Ammon's horn (tissue), 1 donor: ENCODE results near the gene ENPP1.

Experiments
- DNase-seq: peaks from one replicate; pipeline ENCODE4 v3.0.0-alpha.2; 2016; ENCODE audit warnings: low spot score

ENPP1 gene

DNA sequence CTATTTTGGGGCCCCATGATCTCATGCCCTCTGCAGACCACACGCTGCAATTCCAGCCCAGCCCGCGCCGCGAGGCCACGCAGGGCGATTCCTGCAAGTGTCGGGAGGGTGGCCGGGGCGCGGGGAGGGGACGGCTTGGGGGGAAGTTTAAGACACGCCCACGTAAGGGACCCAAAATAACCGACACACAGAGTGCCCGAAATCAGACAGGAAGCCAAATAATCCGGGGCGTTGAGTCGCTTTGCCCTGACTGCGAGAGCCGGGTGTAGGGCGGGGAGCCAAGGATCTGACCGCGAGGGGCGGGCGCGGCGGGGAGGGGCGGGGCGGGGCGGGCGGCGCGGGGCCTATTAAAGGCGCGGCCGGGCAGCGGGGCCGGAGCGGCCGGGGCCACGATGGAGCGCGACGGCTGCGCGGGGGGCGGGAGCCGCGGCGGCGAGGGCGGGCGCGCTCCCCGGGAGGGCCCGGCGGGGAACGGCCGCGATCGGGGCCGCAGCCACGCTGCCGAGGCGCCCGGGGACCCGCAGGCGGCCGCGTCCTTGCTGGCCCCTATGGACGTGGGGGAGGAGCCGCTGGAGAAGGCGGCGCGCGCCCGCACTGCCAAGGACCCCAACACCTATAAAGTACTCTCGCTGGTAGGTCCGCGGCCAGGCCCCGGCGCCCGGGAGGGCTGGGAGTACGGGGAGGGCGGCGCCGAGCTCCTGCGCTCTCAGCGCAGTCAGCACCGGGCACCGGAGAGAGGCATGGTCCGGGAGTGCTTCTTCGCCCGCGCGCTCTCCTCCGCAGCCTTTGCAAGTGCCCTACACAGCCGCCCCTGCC lies at the start of gene ENPP1:
Gene ENPP1 (plus strand): TSS at position 377 of the 816 bp plus-strand sequence. CDS start 16 bp downstream, at position 393.
- DNase-seq, result peak; percentile 89

DNA sequence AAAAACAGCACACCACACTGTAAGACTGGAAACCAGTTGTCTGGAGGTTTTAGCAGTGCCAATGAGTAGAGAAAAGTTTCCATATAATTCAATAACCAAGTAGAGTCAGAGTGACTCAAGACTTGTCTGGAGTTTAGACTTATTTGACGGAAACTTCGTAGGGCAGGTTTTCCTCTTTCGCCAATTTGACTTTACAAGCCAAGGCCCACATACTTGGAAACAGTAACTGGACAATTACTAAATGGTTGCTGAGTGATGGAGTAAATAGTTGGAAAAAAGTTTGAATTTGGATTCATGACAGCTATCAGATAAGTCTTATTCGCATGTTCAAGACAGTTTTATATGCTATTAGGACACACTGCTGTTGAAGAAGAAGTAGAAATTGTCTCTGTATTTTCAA lies 48.9 kb upstream of the ENPP1 start:
- DNase-seq, result no peak

DNA sequence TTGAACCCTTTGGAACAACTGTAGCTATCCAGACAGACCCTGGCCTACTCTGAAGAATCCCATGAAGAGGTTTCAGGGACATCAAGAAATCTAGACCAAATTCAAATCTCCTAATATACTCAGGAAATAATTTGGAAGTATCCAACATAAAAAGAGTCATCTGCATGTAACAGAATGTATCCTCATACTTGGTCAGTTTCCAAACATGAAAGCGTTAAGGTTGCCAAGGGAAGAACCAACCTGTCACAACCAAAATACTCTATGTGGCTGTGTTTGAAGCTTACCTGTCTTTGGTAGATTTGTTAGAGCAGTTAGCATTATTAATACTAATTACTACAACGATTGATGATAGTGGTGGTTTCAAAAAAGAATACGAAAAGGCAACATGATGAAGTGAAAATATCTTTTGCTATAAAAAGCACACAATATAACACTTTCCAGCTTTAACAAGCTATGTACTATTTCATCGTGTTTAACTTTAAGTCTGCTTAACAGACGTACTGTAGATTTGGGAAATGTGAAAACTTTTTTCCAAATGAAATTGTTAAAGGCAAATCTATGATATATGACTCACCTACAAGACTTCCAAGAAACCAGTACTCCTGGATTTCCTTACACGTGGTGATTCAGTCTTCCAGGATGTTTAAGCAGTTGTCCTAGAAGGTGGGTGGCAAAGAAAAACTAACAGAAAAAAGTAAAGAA lies 46.6 kb upstream of the ENPP1 start:
- DNase-seq, result no peak

DNA sequence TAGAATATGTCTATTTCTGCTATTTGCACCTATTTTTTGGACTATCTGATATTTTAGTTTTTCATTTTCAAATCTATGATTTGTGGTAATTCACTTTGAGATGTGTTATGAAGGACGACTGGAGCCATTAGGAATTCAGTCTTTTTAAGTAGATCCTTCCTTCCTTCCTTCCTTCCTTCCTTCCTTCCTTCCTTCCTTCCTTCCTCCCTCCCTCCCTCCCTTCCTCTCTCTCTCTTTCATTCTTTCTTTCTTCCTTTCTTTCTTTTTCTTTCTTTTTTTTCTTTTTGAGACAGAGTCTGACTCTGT lies 46.1 kb upstream of the ENPP1 start:
- no peak for DNase-seq

DNA sequence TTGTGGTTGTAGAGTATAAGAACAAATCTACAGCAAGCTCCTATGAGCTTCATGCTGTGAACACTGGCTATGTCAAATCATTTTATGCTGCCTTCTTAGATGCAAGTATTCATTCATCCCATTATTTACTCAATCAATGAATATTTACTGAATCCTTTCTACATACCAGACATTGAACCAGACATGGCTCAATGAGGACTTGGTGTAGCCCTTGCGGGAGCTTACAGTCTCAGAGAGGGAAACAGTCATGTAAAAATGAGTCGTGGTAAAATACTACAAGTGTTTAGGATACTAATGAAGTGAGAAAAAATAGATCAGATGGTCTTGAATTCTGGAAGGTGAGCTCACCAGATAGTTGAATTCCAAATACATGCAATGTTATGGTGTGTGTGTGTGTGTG lies 44.8 kb upstream of the ENPP1 start:
- no peak for DNase-seq

DNA sequence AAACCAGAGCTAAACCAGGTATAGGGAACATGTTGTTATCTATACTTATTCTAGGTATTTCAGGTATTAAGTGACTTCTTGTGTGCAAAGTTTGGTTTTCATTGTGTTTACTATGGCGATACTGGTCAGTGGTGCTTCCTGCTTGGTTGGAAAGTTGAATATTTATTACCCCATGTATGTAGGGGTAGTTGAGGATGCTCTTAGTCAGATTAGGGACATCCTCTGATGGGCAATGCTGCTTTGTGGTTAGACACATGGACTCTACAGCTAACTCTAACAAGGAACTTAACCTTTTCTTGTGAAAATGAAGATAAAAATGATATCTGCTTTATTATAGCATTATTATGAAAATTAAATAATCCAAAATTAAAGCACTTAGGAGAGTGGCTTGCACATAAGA lies 44.1 kb upstream of the ENPP1 start:
- no peak for DNase-seq

DNA sequence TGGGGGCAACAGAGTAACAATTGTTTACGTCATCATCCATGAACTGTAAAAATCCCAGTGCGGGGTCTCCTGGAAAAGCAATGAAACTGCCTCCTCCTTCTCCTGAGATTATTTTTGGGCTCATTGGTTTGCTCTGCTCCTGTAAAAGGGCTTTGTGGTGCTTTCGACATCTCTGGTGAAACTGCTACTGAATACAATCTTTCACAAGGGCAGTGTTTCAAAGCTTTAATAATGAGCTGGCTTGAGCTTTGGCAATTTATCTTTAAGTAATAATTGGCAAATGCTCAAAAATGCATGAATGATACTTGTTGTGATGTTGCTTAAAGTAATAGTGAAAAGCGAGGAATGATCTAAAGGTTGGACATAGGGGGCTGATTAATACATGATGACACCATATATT lies 43.5 kb upstream of the ENPP1 start:
- DNase-seq, result no peak

DNA sequence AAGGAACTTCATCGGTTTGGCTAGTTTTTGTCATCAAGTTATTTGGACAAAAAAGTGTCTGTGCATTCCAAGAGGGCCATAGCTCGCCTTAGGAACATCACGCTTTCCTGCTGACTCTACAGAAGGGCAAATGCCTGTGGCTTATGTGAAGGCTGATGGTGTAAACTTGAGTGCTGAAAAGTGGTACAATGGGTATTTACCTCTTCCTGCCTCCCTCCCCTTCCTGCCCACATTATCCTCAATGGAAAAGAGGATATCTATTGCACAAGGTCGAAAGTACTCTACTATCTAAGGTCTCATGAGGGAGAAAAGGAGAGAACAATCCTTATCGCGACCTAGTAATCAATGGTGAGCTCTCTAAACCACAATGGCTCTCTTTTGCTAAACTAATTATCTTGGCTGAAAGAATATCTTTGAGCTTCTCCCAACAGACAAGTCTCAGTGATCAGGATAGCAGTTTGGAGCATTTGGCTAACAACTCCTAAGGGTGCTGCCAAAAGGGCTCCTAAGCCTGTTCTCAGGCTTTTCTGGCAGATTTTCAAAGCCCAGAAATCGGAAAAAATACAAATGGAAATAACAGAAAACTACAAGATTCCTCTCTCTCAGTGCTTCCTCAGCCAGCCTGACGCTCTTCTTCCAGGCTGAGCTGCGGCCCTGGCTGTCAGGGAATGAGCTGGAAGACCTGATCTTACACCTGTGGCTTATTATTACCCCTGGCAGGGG lies 42.6 kb upstream of the ENPP1 start:
- no peak for DNase-seq

DNA sequence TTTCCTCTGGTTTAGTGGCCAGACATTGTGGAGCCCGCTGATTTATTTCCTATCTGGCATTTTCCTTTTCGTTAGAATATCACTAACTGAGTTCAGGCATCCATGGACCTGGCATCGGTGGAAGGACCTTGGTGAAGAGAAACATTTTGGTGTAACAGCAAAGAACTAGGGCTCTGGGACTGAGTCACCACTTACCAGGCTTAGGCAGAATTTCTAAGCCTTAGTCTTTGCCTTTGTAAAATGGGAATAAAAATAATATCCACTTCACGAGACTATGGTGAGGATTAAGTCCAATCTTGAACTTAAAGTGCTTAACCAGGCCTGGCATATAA lies 42.0 kb upstream of the ENPP1 start:
- DNase-seq, result no peak

DNA sequence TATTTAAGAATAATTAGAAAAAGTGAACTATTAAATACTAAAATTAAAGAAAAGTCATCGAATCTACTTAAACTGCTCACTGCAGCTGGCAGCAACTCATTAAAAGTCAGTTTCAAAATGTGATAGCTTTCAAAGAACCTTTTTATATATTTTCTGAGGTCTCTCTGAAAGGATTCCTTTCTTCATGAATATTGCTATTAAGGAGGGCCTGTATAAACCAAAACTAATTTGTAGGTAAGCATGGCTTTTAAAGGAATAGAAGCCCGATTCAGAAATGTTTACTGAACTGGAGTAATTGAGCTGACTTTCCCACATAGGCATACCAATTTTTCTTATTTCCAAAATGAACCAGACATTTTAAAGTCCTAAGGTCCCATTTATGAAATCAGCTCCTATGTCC lies 41.2 kb upstream of the ENPP1 start:
- DNase-seq, result no peak

DNA sequence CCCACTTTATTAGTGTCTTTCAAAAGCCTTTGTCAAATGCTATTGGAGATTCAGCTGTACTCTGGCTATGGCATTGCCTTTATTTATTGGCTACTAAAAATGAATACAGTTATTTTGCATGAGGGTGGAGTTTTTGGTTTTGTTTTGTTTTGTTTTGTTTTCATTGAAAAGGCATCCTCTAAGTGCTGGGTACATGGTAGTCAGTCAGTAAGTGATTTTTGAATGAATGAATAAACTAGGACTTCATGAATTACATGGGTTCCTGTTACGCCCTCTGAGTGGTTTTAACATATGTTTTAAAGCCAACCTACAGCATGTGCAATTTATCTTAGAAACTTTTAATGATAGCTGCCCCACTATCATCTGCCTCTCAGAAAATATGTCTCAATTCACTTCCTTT lies 38.9 kb upstream of the ENPP1 start:
- no peak for DNase-seq

DNA sequence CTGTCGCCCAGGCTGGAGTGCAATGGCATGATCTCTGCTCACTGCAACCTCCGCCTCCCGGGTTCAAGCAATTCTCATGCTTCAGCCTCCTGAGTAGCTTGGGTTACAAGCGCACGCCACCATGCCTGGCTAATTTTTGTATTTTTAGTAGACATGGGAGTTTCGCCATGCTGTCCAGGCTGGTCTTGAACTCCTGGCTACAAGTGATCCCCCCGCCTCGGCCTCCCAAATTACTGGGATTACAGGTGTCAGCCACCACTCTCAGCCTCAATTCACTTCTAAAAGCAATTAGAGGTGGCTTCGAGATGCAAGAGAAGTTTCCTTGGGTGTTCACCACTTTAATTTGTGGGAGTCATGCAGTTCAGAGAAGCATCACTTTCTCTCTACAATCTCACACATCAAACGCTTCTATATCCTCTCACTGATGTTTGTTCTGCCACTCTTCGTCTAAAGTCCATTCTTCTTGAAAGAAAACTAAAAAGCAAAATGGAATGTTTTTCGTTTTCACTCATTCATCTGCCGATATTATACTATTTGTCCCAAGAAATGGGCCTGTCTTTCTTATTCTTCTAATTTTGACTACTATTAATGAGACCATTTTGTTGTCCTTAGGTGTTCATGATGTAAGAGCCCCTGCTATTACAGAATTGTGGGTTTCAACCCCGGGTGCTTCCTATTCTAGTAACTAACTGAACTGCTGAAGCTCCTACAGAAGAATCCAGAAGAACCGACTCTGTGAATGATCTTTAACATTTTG lies 38.3 kb upstream of the ENPP1 start:
- no peak for DNase-seq

DNA sequence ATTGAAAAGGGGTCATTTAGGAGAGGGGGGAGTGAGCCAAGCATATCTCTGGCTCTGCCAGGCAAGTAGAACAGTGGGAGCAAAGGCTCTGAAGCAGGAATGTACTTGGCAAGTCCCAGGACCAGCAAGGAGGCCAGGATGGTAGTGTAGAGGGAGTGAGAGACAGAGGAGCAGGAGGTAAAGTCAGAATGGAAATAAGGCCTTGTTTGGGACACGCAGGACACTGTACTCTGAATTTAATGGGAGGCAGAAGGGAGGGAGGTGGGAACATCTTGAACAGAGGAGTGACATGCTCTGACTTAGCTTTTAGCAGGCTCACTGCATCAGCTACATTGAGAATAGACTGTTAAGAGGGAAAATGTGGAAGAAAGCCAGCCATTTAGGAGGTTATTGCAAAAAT lies 37.0 kb upstream of the ENPP1 start:
- DNase-seq, result peak; percentile 28

DNA sequence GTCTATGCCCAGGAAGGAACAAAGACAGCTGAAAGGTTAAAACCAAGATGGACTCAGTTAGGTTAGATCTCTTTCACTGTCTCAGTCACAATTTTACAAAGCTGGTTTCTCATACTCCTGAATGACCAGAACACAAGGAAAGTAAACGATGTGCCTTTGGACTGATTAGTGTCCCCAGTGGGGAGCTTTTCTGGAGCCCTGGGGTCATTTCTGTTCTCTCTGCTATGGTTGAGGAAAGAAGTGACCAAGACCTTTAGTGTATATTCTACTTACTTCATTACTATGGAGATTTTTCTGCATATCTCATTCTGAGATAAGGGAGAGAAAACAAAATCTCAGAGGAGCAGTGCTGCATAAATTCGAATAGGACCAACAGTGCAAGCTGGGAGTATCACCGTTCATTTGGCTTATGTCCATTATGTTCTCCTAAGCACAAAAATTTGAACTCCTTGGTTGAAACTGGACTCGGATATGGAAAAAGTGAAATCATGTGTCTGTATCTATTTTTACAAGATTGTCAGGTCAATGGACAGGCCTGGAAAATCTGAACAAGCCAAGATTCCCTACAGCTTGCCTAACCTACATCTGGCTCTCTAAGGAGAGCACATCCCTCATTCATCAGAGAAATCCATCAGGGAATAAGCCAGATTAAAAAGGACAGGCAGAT lies 34.4 kb upstream of the ENPP1 start:
- no peak for DNase-seq

DNA sequence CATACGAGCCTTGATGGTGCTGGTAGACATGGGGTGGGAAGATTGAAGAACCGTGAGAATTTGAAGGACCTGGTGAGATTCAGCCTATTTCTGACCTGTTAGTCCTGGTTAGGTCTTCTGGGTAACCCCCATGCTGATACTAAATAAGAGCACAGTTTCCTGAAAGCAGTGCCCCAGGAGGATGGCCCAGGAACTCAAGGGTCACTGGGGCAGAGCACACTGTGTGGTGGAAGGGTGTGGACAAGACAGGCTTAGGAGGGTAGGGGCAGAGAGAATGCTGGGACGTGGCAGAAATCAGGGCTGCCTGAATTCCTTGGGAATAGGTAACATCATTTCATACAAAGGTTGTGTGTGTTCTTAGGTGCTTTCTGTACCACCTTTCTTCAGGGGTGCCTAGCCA lies 31.9 kb upstream of the ENPP1 start:
- DNase-seq, result no peak

DNA sequence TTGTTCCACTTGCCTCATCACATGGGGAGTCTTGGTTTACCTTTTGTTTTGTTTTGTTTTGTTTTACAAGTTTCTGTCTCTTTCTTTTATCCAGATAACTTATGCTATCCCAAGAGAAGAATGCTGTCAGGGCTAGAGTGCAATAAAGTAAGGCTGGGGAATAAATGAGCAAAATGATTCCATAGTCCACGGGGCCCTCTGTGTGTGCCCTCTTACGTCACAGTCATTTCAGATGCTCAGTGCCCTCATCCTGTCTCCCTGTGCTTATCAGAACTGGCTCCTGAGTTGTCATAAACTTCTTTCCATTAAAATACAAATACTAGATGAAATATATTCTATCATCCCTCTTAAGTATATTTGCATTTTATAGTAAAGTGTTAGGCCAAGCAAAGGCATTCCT lies 30.8 kb upstream of the ENPP1 start:
- no peak for DNase-seq

DNA sequence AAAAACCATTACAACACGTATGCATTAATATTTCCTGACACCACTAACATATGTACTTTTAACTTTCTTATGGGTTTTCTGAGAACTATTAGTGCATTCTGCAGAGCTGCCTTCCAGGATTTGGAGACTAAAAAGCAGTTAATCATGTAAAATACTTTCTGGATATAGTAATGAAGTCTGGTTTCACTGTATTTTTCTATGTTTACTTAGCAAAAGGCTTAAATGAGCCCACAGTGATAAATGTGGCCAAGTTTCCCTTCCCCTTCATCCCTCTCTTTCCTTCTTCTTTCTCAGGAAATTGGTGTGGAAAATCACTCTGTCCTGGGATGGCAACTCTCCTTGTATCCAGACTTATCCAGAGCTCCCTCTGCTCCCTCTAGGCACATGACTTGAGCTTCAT lies 29.7 kb upstream of the ENPP1 start:
- no peak for DNase-seq

DNA sequence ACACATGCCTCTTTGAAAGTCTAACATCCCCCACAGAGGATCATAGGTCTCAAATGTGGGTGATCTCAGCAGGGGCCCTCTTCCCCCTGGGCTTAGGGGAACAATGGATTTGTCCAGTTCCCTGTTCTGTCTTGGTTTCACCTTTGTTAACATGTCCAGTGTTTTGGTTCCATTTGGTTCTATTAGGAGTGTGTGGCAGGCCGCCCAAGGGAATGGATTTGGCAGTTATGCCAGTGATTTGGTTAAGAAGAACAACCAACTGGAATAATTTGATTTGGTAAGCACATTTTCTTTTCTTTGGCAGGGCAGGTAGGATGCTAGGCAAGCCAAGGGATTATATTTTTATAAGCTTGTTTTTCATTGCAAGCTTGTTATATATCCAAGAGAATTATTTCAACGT lies 28.5 kb upstream of the ENPP1 start:
- no peak for DNase-seq

DNA sequence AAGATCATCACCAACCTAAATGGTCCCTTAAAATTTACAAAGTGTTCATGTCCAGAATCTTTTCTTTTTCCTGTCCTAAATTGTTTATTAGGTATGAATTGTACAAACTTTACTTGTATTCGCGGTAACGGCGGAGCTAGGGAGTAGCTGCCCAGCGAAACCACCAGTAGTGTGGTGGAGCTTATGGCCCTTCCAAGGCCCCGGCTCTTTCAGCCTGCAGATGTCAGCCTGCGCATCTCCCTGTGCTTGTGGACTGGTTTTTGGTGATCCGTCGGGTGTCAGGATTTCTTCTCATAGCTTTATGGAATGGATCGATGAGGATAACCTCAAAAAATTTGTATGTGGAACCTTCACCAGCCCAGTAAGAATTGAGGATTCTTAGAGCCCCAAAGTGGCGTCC lies 27.2 kb upstream of the ENPP1 start:
- DNase-seq, result no peak

DNA sequence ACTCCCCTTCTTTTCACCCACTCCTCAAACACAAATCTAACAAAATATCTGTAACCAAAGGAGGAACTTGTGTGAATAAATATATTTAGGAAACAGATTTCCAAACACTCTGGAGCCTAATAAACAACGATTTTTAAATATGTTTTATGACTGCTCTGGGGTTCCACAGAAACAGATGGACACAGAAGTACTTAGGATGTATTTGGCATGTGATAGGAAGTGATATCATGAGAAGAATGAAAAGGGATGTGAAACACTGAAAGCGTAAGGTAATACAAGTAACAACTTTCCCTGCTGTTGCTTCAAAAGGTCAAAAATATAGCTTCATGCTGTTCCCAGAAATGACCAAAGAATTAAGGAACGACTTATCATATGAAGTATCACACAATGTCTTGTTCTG lies 26.1 kb upstream of the ENPP1 start:
- DNase-seq, result no peak

DNA sequence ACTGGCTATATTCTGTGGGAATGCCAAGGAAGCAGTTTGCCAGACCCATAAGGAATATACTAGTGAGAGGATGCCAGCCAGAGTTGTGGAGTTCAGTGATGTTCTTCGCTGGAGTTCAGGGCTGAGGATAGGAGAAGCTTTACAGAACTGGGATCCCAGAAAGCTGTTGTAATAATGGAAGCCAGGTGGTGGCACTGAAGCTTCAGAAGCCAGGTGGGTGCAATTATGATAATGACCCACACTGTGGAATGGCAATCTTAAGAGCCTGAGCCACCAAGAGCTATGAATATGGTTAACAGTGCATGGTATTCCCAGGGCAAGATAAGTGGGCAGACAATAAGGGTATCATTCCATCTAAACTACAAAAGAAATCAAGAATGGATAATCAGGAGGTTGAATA lies 25.1 kb upstream of the ENPP1 start:
- DNase-seq, result no peak

DNA sequence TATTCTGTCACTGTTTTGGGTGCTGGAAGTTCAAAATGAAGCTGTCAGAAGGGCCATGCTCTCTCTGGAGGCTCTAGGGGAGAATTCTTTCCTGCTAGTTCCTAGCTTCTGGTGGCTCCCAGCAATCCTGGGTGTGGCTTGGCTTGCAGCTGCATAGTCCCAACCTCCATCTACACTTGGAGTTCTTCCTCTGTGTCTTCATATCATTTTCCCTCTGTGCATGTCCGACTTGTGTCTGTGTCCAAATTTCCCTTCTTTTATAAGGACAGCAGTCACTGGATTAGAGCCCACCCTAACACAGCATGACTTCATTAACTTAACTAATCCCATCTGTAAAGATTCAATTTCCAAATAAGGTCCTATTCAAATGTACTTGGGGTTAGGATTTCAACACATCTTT lies 23.3 kb upstream of the ENPP1 start:
- DNase-seq, result no peak
